WI38 (cell line): Measurements from ENCODE around the gene CACNA2D3.

Source experiments
- H3K4me3 ChIP-seq: 2 replicates; pipeline ENCODE4 v1.5.1; 2011; ENCODE audit warnings: low read depth, mild to moderate bottlenecking, control low read depth, low read length
- CTCF ChIP-seq: IDR thresholded peaks from 2 replicates; pipeline ENCODE4 v1.5.1; 2012; ENCODE audit warnings: low read depth, mild to moderate bottlenecking, control low read depth, low read length

CACNA2D3 gene

GRCh38 chr3:54714035-54714434, 591.7 kb downstream of the CACNA2D3 start:
- TF ChIP-seq CTCF, result no peak
- no peak overlapping the region for H3K4me3 ChIP-seq

GRCh38 chr3:54717506-54717905, 595.2 kb downstream of the CACNA2D3 start:
- TF ChIP-seq CTCF, result no peak
- no peak overlapping the region for H3K4me3 ChIP-seq

GRCh38 chr3:54719914-54720313, 597.6 kb downstream of the CACNA2D3 start:
- no peak overlapping the region for H3K4me3 ChIP-seq
- no peak for TF ChIP-seq CTCF

- no peak for TF ChIP-seq CTCF
- H3K4me3 ChIP-seq, result no peak overlapping the region
Observed at GRCh38 chr3:54720604-54721003, 598.3 kb downstream of the CACNA2D3 start.

GRCh38 chr3:54731732-54732445, 609.5 kb downstream of the CACNA2D3 start:
- TF ChIP-seq CTCF, result no peak
- H3K4me3 ChIP-seq, result no peak overlapping the region

GRCh38 chr3:54733106-54734006, 611.0 kb downstream of the CACNA2D3 start:
- no peak for TF ChIP-seq CTCF
- no peak overlapping the region for H3K4me3 ChIP-seq

- no peak overlapping the region for H3K4me3 ChIP-seq
- TF ChIP-seq CTCF, result no peak
Observed at GRCh38 chr3:54736459-54736858, 614.1 kb downstream of the CACNA2D3 start.
